Measurements from ENCODE around the gene CCL18.

The CCL18 gene

GRCh38 chr17:36055921-36056520 is 8.1 kb upstream of the CCL18 start:
- in situ Hi-C loops (cut with MboI; ENCODE audit: low sequenced_read_pairs, unreplicated experiment): no loop called here
- no peak for DNase-seq (ENCODE audit: low spot score)
- TF ChIP-seq CTCF (IDR thresholded peaks at IDR 0.05; ENCODE audit: borderline replicate concordance, control extremely low read depth, extremely low read depth, insufficient read depth, missing control alignments): no peak

- no peak for DNase-seq (ENCODE audit: low spot score)
- in situ Hi-C loops (cut with MboI; ENCODE audit: low sequenced_read_pairs, unreplicated experiment): no loop called here
- TF ChIP-seq CTCF (IDR thresholded peaks at IDR 0.05; ENCODE audit: borderline replicate concordance, control extremely low read depth, extremely low read depth, insufficient read depth, missing control alignments): no peak
These were observed 6.2 kb upstream of the CCL18 start for GRCh38 chr17:36057911-36058310.

GRCh38 chr17:36059406-36059805 is 4.7 kb upstream of the CCL18 start:
- in situ Hi-C loops (cut with MboI; ENCODE audit: low sequenced_read_pairs, unreplicated experiment): no loop called here

GRCh38 chr17:36060816-36061215 is 3.3 kb upstream of the CCL18 start:
- in situ Hi-C loops (cut with MboI; ENCODE audit: low sequenced_read_pairs, unreplicated experiment): no loop called here
- no peak for TF ChIP-seq CTCF (IDR thresholded peaks at IDR 0.05; ENCODE audit: borderline replicate concordance, control extremely low read depth, extremely low read depth, insufficient read depth, missing control alignments)
- DNase-seq (ENCODE audit: low spot score): no peak

More at GRCh38 chr17:36059406-36059805, 4.7 kb upstream of the CCL18 start:
- DNase-seq (ENCODE audit: low spot score): no peak
- no peak for TF ChIP-seq CTCF (IDR thresholded peaks at IDR 0.05; ENCODE audit: borderline replicate concordance, control extremely low read depth, extremely low read depth, insufficient read depth, missing control alignments)

- in situ Hi-C loops (cut with MboI; ENCODE audit: low sequenced_read_pairs, unreplicated experiment): no loop called here
- DNase-seq (ENCODE audit: low spot score): no peak
These were observed 2.4 kb downstream of the CCL18 start for GRCh38 chr17:36066365-36066985.

GRCh38 chr17:36068524-36068923 is 4.5 kb downstream of the CCL18 start:
- DNase-seq (ENCODE audit: low spot score): no peak
- in situ Hi-C loops (cut with MboI; ENCODE audit: low sequenced_read_pairs, unreplicated experiment): no loop called here

More at GRCh38 chr17:36066365-36066985, 2.4 kb downstream of the CCL18 start:
- TF ChIP-seq CTCF (IDR thresholded peaks at IDR 0.05; ENCODE audit: borderline replicate concordance, control extremely low read depth, extremely low read depth, insufficient read depth, missing control alignments): no peak

More at GRCh38 chr17:36068524-36068923, 4.5 kb downstream of the CCL18 start:
- no peak for TF ChIP-seq CTCF (IDR thresholded peaks at IDR 0.05; ENCODE audit: borderline replicate concordance, control extremely low read depth, extremely low read depth, insufficient read depth, missing control alignments)
